Caki2 (cell line): ENCODE measurements around the gene SLC2A14. TPM values are rescaled to one million over a fixed set of nuclear protein-coding genes. Genes with fewer than 3 reads are reported as not detected.
"Not testable (repeated sequence)": the region's sequence is repeated elsewhere in the genome, so short reads cannot be mapped to it uniquely, and the experiment has no call there.

Experiments
- DNase-seq: peaks from one replicate; pipeline ENCODE4 v3.0.0-alpha.2; 2015; ENCODE audit warnings: low read depth
- in situ Hi-C: cut with HindIII; loops from 2 replicates; pipeline ENCODE4 v1.10.0; 2016; ENCODE audit warnings: low sequenced_read_pairs, low pct_unique_long_range_greater_than_20kb, mixed read lengths
- total RNA-seq: library from RNA; depleted of rRNA; stranded (reverse); fragments of >200 nt; shearing (Covaris generic); gene quantifications from 2 replicates; pipeline ENCODE4 v1.2.3, GENCODE V29; 2014; ENCODE audit warnings: low replicate concordance; rRNA removed

Gene SLC2A14
- total RNA-seq, 1 experiment from 2014 or later = not detected

GRCh38 chr12:7793211-7793610 is 79.5 kb downstream of the SLC2A14 start:
- in situ Hi-C loops = no loop called here
- DNase-seq = no peak

GRCh38 chr12:7788884-7789528 is 83.7 kb downstream of the SLC2A14 start, which contains the start of gene NANOG:
NANOG (plus strand) TSS chr12:7789402; CDS start chr12:7789615, 213 bp downstream.
- in situ Hi-C loops = not testable (repeated sequence)

GRCh38 chr12:7788294-7788660 is 84.4 kb downstream of the SLC2A14 start:
- DNase-seq = no peak
- in situ Hi-C loops = no loop called here

More at GRCh38 chr12:7788884-7789528, 83.7 kb downstream of the SLC2A14 start, which contains the start of gene NANOG:
- DNase-seq = not testable (repeated sequence)

- DNase-seq = no peak
- in situ Hi-C loops = no loop called here
Measured at GRCh38 chr12:7787574-7788293, 85.0 kb downstream of the SLC2A14 start.

- DNase-seq = no peak
- in situ Hi-C loops = no loop called here
Measured at GRCh38 chr12:7784701-7785100, 88.0 kb downstream of the SLC2A14 start.

GRCh38 chr12:7783433-7783832 is 89.3 kb downstream of the SLC2A14 start:
- in situ Hi-C loops = not testable (repeated sequence)

GRCh38 chr12:7782055-7782454 is 90.7 kb downstream of the SLC2A14 start:
- DNase-seq = no peak
- in situ Hi-C loops = no loop called here

More at GRCh38 chr12:7783433-7783832, 89.3 kb downstream of the SLC2A14 start:
- DNase-seq = not testable (repeated sequence)

- no peak for DNase-seq
- in situ Hi-C loops = no loop called here
Measured at GRCh38 chr12:7781274-7781673, 91.4 kb downstream of the SLC2A14 start.

- DNase-seq = no peak
- in situ Hi-C loops = no loop called here
Measured at GRCh38 chr12:7769999-7770398, 102.7 kb downstream of the SLC2A14 start.

Other genes with a start within 250 kb of the SLC2A14 start
- not detected in 2 replicates for gene APOBEC1, start 207.0 kb downstream of the SLC2A14 start, total RNA-seq
- gene GDF3, start 177.1 kb downstream of the SLC2A14 start, total RNA-seq = not detected in 2 replicates
- not detected in 2 replicates for gene DPPA3, start 161.5 kb downstream of the SLC2A14 start, total RNA-seq
- not detected in 2 replicates for gene CLEC4C, start 125.5 kb downstream of the SLC2A14 start, total RNA-seq
- gene NANOGNB, start 107.7 kb downstream of the SLC2A14 start, total RNA-seq = not detected in 2 replicates
- not detected in 2 replicates for gene NANOG, start 83.5 kb downstream of the SLC2A14 start, total RNA-seq
- 3.7 and 7.9 TPM in 2 replicates for gene SLC2A3, start 63.3 kb upstream of the SLC2A14 start, total RNA-seq
- 2.6 and 5.8 TPM in 2 replicates for gene FOXJ2, start 159.8 kb upstream of the SLC2A14 start, total RNA-seq
- not detected in 2 replicates for gene C3AR1, start 193.4 kb upstream of the SLC2A14 start, total RNA-seq
- 23.0 and 26.5 TPM in 2 replicates for gene NECAP1, start 209.4 kb upstream of the SLC2A14 start, total RNA-seq